Kidney glomerular epithelial cell (primary cell): ENCODE results near the gene NDUFB6.
"Not testable (repeated sequence)": the region's sequence is repeated elsewhere in the genome, so short reads cannot be mapped to it uniquely, and the experiment has no call there.

Experiments used
- DNase-seq: peaks from one replicate; lab custom pipeline; 2025; lab: John Stamatoyannopoulos, UW

NDUFB6 gene

DNA sequence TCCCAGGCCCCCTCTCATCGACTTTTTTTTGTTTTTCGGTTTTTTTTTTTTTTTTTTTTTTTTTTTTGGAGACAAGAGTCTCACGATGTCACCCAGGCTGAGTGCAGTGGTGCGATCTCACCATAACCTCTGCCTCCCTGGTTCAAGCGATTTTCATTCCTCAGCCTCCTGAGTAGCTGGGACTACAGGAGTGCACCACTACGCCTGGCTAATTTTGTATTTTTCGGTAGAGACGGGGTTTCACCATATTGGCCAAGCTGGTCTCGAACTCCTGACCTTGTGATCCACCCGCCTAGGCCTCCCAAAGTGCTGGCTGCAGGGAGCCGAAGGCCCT, 48.4 kb downstream of the NDUFB6 start:
- DNase-seq: not testable (repeated sequence)

DNA sequence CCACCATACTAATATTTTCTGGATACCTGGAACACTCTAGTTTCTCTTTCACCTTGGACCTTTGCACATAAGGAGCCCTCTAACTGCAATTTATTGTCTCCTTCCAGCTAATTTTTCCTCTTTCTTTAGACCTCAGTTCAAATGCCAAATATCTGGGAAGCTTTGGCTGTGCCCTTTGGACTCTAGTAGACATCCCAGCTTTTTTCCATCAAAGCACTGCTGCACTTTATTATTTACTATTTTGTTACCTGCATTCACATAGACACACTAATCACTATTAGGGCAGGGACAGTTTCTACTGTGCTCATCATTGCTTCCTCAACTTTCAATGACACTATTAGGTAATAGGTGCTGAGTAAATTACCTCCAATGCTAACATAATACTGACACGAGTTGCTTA, 49.0 kb downstream of the NDUFB6 start:
- no peak for DNase-seq

GRCh38 chr9:32518276-32518675, 54.7 kb downstream of the NDUFB6 start:
- DNase-seq: no peak

- DNase-seq: no peak
Measured at GRCh38 chr9:32516241-32516640, 56.7 kb downstream of the NDUFB6 start.

DNA sequence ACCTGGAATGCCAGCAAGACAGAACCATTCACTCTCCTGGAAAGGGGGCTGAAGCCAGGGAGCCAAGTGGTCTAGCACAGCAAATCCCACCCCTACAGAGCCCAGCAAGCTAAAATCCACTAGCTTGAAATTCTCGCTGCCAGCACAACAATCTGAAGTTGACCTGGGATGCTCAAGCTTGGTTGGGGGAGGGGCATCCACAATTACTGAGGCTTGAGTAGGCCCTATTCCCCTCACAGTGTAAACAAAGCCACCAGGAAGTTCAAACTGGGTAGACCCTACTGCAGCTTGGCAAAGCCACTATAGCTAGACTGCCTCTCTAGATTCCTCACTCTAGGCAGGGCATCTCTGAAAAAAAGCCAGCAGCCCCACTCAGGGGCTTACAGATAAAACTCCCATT, 64.2 kb downstream of the NDUFB6 start:
- DNase-seq: no peak

- DNase-seq: no peak
Measured at GRCh38 chr9:32503008-32503407, 70.0 kb downstream of the NDUFB6 start.
